Activated CD8-positive, alpha-beta memory T cell treated with anti-CD3 and anti-CD28 coated beads for 4 hours (primary cell): Measurements from ENCODE around the gene FOXD3.

Source experiments
- DNase-seq, 2 donors: peaks; one replicate each; pipeline ENCODE4 v3.0.0-alpha.2; 2020; ENCODE audit warnings: low read depth in 2 of 2

The FOXD3 gene

GRCh38 chr1:63322114-63322943 is at the start of gene FOXD3:
Gene FOXD3 (plus strand): TSS chr1:63322567. CDS start chr1:63323059, 492 bp downstream.
- no peak for DNase-seq

GRCh38 chr1:63272811-63273210 is 49.6 kb upstream of the FOXD3 start:
- no peak for DNase-seq

GRCh38 chr1:63274371-63274770 is 48.0 kb upstream of the FOXD3 start:
- no peak for DNase-seq

GRCh38 chr1:63274979-63275378 is 47.4 kb upstream of the FOXD3 start:
- DNase-seq: no peak

- DNase-seq: no peak
Observed at GRCh38 chr1:63276624-63277023, 45.7 kb upstream of the FOXD3 start.

GRCh38 chr1:63277195-63278192 is 44.9 kb upstream of the FOXD3 start:
- no peak for DNase-seq

GRCh38 chr1:63281753-63282152 is 40.6 kb upstream of the FOXD3 start:
- DNase-seq: no peak

GRCh38 chr1:63289135-63289534 is 33.2 kb upstream of the FOXD3 start:
- no peak for DNase-seq

GRCh38 chr1:63294803-63295594 is 27.4 kb upstream of the FOXD3 start:
- DNase-seq: no peak

GRCh38 chr1:63304410-63304809 is 18.0 kb upstream of the FOXD3 start:
- DNase-seq: no peak

- no peak for DNase-seq
Observed at GRCh38 chr1:63305043-63305442, 17.3 kb upstream of the FOXD3 start.

- DNase-seq: no peak
Observed at GRCh38 chr1:63307196-63307794, 15.1 kb upstream of the FOXD3 start.

GRCh38 chr1:63316598-63316983 is 5.8 kb upstream of the FOXD3 start:
- no peak for DNase-seq

GRCh38 chr1:63316984-63317816 is 5.2 kb upstream of the FOXD3 start:
- no peak for DNase-seq

- DNase-seq: no peak
Observed at GRCh38 chr1:63317817-63318152, 4.6 kb upstream of the FOXD3 start.

GRCh38 chr1:63318201-63318979 is 4.0 kb upstream of the FOXD3 start:
- no peak for DNase-seq

GRCh38 chr1:63319046-63320021 is 3.0 kb upstream of the FOXD3 start:
- DNase-seq: no peak

GRCh38 chr1:63320022-63320721 is 2.2 kb upstream of the FOXD3 start:
- no peak for DNase-seq
